ENCODE measurements around the gene TNS1. TPM values are rescaled to one million over a fixed set of nuclear protein-coding genes. Genes with fewer than 3 reads are reported as not detected.

The TNS1 gene
- total RNA-seq, 1 donor from 2014 or later = 219 TPM

- Histone ChIP-seq H3K9ac (ENCODE audit: low read length) (no peak overlapping the region), H3K27me3 (ENCODE audit: insufficient read depth, low read length) (no peaks in the 10 kb centered on the region), H3K36me3 (ENCODE audit: insufficient read depth, low read length) (peaks cover 29% of the 10 kb centered on the region), H3K4me1 (ENCODE audit: insufficient read depth, low read length) (peaks cover 2% of the 10 kb centered on the region), H4K20me1 (ENCODE audit: insufficient read depth, low read length) (peaks cover 94% of the 10 kb centered on the region), H3K79me2 (ENCODE audit: insufficient read depth, low read length) (peaks cover 72% of the 10 kb centered on the region), H3K27ac (ENCODE audit: low read depth, low read length) (no peak overlapping the region), H2AFZ (ENCODE audit: low read depth, low read length) (no peak overlapping the region), H3K4me3 (ENCODE audit: insufficient read depth, low read depth, low read length) (no peak overlapping the region), H3K9me3 (ENCODE audit: insufficient read depth, low read depth, low read length) (no peaks in the 10 kb centered on the region), H3K4me2 (ENCODE audit: low read length) (no peak overlapping the region)
- no peaks in the 10 kb centered on the region for H3K9me3 Mint-ChIP-seq (ENCODE audit: unreplicated experiment)
- H3K27ac Mint-ChIP-seq (ENCODE audit: unreplicated experiment) = no peak overlapping the region
- no peak for FAIRE-seq
- no peak for DNase-seq (ENCODE audit: low read depth)
- H3K4me3 Mint-ChIP-seq (ENCODE audit: unreplicated experiment) = no peak overlapping the region
- H3K36me3 Mint-ChIP-seq (ENCODE audit: low read depth, unreplicated experiment) = peaks cover 22% of the 10 kb centered on the region
- H3K27me3 Mint-ChIP-seq (ENCODE audit: low read depth, unreplicated experiment) = no peaks in the 10 kb centered on the region
- no peak for TF ChIP-seq EZH2 (IDR thresholded peaks at IDR 0.05; ENCODE audit: insufficient read depth, low read length)
- no peak for TF ChIP-seq CTCF (IDR thresholded peaks at IDR 0.05; ENCODE audit: insufficient read depth, low read depth, low read length)
- peaks cover 8% of the 10 kb centered on the region for H3K4me1 Mint-ChIP-seq (ENCODE audit: low read depth, unreplicated experiment)
Observed at GRCh38 chr2:217843324-217843723, 159.5 kb downstream of the TNS1 start.

GRCh38 chr2:217842017-217842416, 160.8 kb downstream of the TNS1 start:
- TF ChIP-seq CTCF (IDR thresholded peaks at IDR 0.05; ENCODE audit: insufficient read depth, low read depth, low read length) (no peak), EZH2 (IDR thresholded peaks at IDR 0.05; ENCODE audit: insufficient read depth, low read length) (no peak)
- no peak for DNase-seq (ENCODE audit: low read depth)
- no peak overlapping the region for H2AFZ ChIP-seq (ENCODE audit: low read depth, low read length)
- H3K27me3 ChIP-seq (ENCODE audit: insufficient read depth, low read length) = no peaks in the 10 kb centered on the region
- H3K27ac ChIP-seq (ENCODE audit: low read depth, low read length) = no peak overlapping the region
- no peak overlapping the region for H3K4me3 ChIP-seq (ENCODE audit: insufficient read depth, low read depth, low read length)
- H3K79me2 ChIP-seq (ENCODE audit: insufficient read depth, low read length) = peaks cover 77% of the 10 kb centered on the region
- peaks cover 99% of the 10 kb centered on the region for H4K20me1 ChIP-seq (ENCODE audit: insufficient read depth, low read length)
- no peak for FAIRE-seq
- Mint-ChIP-seq H3K27ac (ENCODE audit: unreplicated experiment) (no peak overlapping the region), H3K4me1 (ENCODE audit: low read depth, unreplicated experiment) (peaks cover 16% of the 10 kb centered on the region), H3K27me3 (ENCODE audit: low read depth, unreplicated experiment) (no peaks in the 10 kb centered on the region), H3K36me3 (ENCODE audit: low read depth, unreplicated experiment) (peaks cover 26% of the 10 kb centered on the region), H3K9me3 (ENCODE audit: unreplicated experiment) (no peaks in the 10 kb centered on the region), H3K4me3 (ENCODE audit: unreplicated experiment) (no peak overlapping the region)
- H3K9me3 ChIP-seq (ENCODE audit: insufficient read depth, low read depth, low read length) = no peaks in the 10 kb centered on the region
- H3K9ac ChIP-seq (ENCODE audit: low read length) = no peak overlapping the region
- H3K4me2 ChIP-seq (ENCODE audit: low read length) = no peak overlapping the region
- H3K4me1 ChIP-seq (ENCODE audit: insufficient read depth, low read length) = peaks cover 10% of the 10 kb centered on the region
- H3K36me3 ChIP-seq (ENCODE audit: insufficient read depth, low read length) = peaks cover 25% of the 10 kb centered on the region

- Mint-ChIP-seq H3K4me3 (ENCODE audit: unreplicated experiment) (no peak overlapping the region), H3K9me3 (ENCODE audit: unreplicated experiment) (peaks cover 2% of the 10 kb centered on the region), H3K27ac (ENCODE audit: unreplicated experiment) (peak overlapping the region; percentile 19), H3K4me1 (ENCODE audit: low read depth, unreplicated experiment) (peaks cover 28% of the 10 kb centered on the region), H3K27me3 (ENCODE audit: low read depth, unreplicated experiment) (no peaks in the 10 kb centered on the region), H3K36me3 (ENCODE audit: low read depth, unreplicated experiment) (peaks cover 34% of the 10 kb centered on the region)
- DNase-seq (ENCODE audit: low read depth) (no peak), FAIRE-seq (no peak)
- H3K9ac ChIP-seq (ENCODE audit: low read length) = no peak overlapping the region
- H3K4me2 ChIP-seq (ENCODE audit: low read length) = no peak overlapping the region
- peaks cover 100% of the 10 kb centered on the region for H4K20me1 ChIP-seq (ENCODE audit: insufficient read depth, low read length)
- H3K4me1 ChIP-seq (ENCODE audit: insufficient read depth, low read length) = peaks cover 22% of the 10 kb centered on the region
- no peak overlapping the region for H2AFZ ChIP-seq (ENCODE audit: low read depth, low read length)
- H3K4me3 ChIP-seq (ENCODE audit: insufficient read depth, low read depth, low read length) = no peak overlapping the region
- no peaks in the 10 kb centered on the region for H3K27me3 ChIP-seq (ENCODE audit: insufficient read depth, low read length)
- peaks cover 71% of the 10 kb centered on the region for H3K79me2 ChIP-seq (ENCODE audit: insufficient read depth, low read length)
- H3K27ac ChIP-seq (ENCODE audit: low read depth, low read length) = no peak overlapping the region
- H3K36me3 ChIP-seq (ENCODE audit: insufficient read depth, low read length) = peaks cover 21% of the 10 kb centered on the region
- no peaks in the 10 kb centered on the region for H3K9me3 ChIP-seq (ENCODE audit: insufficient read depth, low read depth, low read length)
- no peak for TF ChIP-seq CTCF (IDR thresholded peaks at IDR 0.05; ENCODE audit: insufficient read depth, low read depth, low read length)
- TF ChIP-seq EZH2 (IDR thresholded peaks at IDR 0.05; ENCODE audit: insufficient read depth, low read length) = no peak
Observed at GRCh38 chr2:217840522-217840921, 162.3 kb downstream of the TNS1 start.
